GM21576 (cell line): ENCODE data around the gene COL9A2.

Experiments
- ATAC-seq: cut with Tn5 transposase; IDR thresholded peaks from one replicate; pipeline ENCODE4 v1.9.1; 2021; ENCODE audit warnings: mild to moderate bottlenecking, moderate library complexity; ENCODE audit not compliant: unreplicated experiment

The COL9A2 gene

DNA sequence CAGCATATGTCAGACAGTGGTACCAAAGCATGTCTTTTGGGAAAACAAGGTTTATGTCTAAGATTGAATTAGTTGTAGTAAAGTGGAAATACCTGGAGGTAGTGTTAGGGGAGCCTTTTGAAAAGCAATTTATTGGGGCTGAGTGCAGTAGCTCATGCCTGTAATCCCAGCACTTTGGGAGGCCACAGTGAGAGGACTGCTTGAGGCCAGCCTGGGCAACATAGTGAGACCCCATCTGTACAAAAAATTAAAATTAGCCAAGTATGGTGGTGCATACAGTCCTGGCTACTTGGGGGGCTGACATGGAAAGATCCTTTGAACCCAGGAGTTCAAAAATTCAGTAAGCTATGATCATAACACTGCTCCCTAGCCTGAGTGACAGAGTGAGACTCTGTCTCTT is 51.8 kb downstream of the COL9A2 start:
- no peak for ATAC-seq

- ATAC-seq = no peak
Observed at GRCh38 chr1:40264354-40264781, 52.7 kb downstream of the COL9A2 start.

DNA sequence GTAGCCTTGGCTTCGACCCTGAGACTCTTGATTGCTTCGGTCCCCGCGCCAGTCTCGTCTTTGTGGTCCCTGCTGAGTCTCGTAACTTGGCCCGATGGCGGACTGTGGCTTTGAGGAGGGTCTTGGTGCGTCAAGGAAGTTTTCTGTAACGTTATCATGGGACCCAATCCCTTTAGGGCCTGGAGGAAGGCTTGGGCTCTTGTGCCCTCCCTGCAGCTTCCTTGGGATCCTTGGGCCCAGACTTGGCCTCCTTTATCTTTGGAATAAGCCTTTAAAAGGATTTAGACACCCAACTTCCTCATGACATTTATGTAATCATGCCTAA is 58.7 kb downstream of the COL9A2 start:
- no peak for ATAC-seq

DNA sequence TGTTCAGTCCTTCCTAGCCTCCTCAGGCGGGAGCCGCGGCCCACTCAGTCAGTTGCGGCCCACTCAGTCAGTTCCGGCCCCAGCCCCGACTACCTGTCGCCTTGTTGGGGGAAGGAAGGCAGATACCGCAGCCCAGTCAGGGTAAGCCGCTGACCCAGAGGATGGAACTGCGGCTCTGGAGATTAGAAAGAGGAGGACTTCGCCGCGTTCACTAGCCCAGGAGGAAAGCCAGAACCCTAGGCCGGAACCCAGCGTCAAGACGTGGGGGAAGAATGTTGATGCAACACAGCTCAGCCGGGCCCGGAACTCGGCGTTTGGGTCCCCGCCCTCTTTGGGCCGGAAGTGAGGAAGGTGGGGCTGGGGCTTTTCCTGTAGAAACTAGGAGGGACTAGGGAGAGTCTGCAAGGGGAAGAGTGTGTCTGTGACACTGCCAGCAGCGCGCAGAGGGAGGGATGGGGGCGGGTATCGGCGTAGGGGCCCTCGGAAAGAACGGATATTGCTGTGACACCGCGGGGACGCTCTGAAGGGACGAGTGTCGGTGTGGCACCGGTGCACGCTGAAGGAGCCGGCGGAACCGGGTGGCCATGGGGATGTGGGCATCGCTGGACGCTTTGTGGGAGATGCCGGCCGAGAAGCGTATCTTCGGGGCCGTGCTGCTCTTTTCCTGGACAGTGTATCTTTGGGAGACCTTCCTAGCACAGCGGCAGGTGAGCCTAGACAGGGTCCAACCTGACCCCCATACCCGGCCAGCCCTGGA is 59.2 kb downstream of the COL9A2 start, which contains the start of gene ZMPSTE24:
Gene ZMPSTE24, plus strand, starts transcription at position 549 of the 757 bp plus-strand sequence. Its CDS starts 36 bp downstream, at position 585.
- ATAC-seq = peak; percentile 85

DNA sequence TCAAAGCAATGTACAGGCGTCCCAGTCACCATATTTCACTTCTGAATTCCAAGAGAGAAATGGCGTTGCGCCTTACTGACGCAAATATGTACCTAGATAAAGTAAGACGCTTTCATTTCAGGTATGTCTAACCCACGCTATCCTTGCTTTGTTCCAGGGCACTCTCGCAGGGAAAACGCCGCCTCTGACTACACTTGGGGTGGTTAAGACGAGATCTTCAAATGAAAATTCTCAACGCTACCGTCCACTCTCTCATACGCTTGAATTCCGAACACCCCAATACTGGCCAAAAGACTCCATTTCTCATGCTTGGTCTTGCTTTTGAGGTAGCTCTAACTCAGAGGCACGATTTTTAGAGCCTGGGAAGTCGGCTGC is 59.8 kb downstream of the COL9A2 start:
- peak; percentile 3 for ATAC-seq

DNA sequence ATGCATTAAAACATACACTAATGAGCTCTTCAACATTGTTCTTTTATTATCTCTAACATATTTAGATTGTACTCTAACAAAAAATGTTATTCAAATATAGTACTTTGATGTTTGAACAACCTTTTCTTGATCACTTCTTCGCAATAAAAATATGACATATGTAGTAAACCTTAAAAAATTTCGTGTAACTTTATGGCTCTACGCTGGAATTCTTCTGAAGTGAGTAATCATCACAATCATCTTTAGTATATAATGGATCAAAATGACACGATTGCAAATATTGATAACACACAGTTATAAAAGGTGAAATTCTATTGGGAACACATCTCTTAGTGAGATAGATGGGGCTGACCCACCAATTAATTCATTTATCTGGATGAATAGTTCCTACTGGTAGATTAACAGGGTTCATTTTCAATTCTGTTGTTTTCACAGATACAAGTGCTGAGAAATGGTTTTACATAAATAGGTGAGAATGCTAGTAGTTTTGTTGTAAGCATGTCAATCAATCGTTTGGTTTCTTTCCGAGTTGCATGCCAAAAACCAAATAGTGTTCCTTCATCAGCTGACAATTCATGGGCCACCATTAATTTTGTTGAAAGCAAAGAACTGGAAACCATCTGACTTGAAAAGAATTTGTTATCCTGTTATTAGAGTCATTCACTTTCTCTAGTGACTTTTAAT is 60.5 kb downstream of the COL9A2 start:
- ATAC-seq = no peak

DNA sequence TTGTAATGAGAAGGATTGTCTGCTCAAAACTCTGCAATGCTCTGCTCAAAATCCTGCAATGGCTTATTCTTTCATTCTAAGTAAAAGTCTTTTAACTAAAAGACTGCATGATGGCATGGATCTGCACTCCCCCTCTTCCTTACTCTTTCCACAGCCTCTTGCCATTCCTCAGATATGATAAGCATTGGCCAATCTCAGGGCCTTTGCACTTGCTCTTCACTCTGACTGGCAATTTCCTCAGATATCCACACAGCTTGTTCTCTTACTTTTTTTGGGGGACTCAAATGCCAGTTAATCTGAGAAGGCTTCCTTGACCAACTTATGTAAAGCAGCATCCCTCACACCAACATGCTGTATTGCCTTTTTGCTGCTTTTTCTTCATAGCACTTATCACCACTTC is 61.9 kb downstream of the COL9A2 start:
- no peak for ATAC-seq

DNA sequence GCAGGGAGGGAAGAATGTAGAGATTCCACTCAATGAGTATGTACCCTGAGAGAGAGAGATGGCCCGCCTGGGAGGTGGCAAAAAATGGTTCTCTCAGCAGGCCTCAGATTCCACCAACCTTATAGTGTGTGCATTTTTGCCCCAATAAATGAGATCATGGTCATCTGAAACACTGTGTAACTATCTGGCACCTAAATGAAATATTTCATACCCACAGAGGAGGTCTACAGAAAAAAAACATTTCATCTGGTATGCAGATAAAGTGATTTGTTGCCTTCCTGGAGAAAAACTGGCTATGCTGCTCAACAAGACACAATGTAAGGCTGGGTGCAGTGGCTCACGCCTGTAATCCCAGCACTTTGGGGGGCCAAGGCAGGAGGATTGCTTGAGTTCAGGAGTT is 64.5 kb downstream of the COL9A2 start:
- no peak for ATAC-seq

DNA sequence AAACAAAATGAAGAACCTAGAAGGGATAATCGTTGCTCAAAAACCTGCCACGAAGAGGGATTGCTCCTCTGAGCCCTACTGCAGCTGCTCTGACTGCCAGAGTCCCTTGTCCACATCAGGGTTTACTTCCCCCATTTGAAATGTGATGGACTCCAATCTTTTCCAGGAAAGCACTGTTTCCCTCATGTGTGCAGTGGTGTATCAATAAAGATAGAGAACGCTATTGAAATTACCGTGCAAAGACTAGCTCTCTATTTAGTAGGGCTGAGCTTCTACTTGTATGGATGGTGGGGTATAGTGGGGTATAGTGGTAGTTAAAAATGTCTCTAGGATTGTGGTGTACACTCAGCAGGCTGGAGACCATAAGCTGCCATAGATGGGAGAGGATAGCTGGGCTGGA is 65.6 kb downstream of the COL9A2 start:
- ATAC-seq = no peak
